Measurements from ENCODE around the gene NOTUM.

DNA sequence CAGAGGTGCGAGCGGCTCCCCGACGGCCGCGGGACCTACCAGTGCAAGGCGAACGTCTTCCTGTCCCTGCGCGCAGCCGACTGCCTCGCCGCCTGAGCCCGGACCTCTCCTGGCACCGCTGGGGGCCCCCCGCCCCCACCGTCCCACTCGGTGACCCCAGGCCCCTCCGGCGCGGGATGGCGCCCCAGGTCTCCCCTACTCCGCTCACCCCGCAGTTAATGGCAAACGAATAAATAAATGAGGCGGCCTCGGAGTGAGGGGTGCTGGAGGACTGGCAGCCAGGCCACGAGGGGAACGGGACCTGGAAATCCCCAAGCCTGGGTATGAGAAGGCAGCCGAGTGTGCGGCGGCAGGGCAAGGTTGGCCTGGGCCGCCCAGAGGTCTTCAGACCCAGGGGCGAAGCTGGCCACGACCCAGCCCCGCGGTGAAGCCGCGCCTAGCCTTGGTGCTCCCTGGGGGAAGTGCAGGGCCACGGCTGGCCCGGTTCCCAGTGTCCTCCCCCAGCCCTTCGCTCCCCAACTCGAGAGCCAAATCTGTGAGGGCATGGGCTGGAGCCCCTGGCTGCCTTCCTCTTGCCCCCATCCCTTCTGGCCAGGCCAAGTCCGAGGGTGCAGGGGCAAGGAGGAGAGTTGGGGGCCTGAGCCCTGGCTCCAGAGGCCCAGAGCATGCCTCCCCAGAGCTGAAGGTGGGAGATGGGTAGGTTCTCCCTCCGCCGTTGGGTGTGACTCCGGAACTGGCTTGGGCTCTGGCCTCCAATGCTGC lies 58.2 kb downstream of the NOTUM start:
- TF ChIP-seq, protein P1, sequence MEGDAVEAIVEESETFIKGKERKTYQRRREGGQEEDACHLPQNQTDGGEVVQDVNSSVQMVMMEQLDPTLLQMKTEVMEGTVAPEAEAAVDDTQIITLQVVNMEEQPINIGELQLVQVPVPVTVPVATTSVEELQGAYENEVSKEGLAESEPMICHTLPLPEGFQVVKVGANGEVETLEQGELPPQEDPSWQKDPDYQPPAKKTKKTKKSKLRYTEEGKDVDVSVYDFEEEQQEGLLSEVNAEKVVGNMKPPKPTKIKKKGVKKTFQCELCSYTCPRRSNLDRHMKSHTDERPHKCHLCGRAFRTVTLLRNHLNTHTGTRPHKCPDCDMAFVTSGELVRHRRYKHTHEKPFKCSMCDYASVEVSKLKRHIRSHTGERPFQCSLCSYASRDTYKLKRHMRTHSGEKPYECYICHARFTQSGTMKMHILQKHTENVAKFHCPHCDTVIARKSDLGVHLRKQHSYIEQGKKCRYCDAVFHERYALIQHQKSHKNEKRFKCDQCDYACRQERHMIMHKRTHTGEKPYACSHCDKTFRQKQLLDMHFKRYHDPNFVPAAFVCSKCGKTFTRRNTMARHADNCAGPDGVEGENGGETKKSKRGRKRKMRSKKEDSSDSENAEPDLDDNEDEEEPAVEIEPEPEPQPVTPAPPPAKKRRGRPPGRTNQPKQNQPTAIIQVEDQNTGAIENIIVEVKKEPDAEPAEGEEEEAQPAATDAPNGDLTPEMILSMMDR (IDR thresholded peaks at IDR 0.05): no peak
- TF ChIP-seq ZFX (IDR thresholded peaks at IDR 0.05; ENCODE audit: borderline replicate concordance): no peak

Data from 22Rv1 (cell line).